Astrocyte (in vitro differentiated cells and primary cell): ENCODE results near the gene P3H2. TPM values are rescaled to one million over a fixed set of nuclear protein-coding genes. Genes with fewer than 3 reads are reported as not detected.

ENCODE experiments used
- DNase-seq: peaks from one replicate; pipeline ENCODE4 v3.0.0-alpha.2; 2010; ENCODE audit warnings: low read depth
- FAIRE-seq: peaks from 2 replicates; lab custom pipeline; 2011; peaks lifted over from hg19 to GRCh38; lab: Jason Lieb, UNC
- H2AFZ ChIP-seq: 2 replicates; pipeline ENCODE4 v1.6.0; 2012; ENCODE audit warnings: low read depth, low read length, inconsistent platforms
- H3K27ac ChIP-seq: 2 replicates; pipeline ENCODE4 v1.5.1; 2011; ENCODE audit warnings: low read depth, low read length, inconsistent platforms
- H3K27me3 ChIP-seq: 2 replicates; pipeline ENCODE4 v1.6.0; 2011; ENCODE audit warnings: low read length, inconsistent platforms; ENCODE audit not compliant: insufficient read depth
- H3K36me3 ChIP-seq: 2 replicates; pipeline ENCODE4 v1.5.1; 2011; ENCODE audit warnings: low read length, inconsistent platforms; ENCODE audit not compliant: insufficient read depth
- H3K4me1 ChIP-seq: 2 replicates; pipeline ENCODE4 v1.5.1; 2011; ENCODE audit warnings: low read length, inconsistent platforms; ENCODE audit not compliant: insufficient read depth
- H3K4me2 ChIP-seq: 2 replicates; pipeline ENCODE4 v1.6.0; 2012; ENCODE audit warnings: low read length, inconsistent platforms
- H3K4me3 ChIP-seq: 2 replicates; pipeline ENCODE4 v1.5.1; 2011; ENCODE audit warnings: low read depth, mild to moderate bottlenecking, low read length, inconsistent platforms; ENCODE audit not compliant: insufficient read depth
- H3K79me2 ChIP-seq: 2 replicates; pipeline ENCODE4 v1.6.0; 2012; ENCODE audit warnings: mild to moderate bottlenecking, low read length, inconsistent platforms; ENCODE audit not compliant: insufficient read depth
- H3K9ac ChIP-seq: 2 replicates; pipeline ENCODE4 v1.6.0; 2012; ENCODE audit warnings: mild to moderate bottlenecking, low read length, inconsistent platforms
- H3K9me3 ChIP-seq: 2 replicates; pipeline ENCODE4 v1.5.1; 2012; ENCODE audit warnings: low read depth, mild to moderate bottlenecking, low read length, inconsistent platforms; ENCODE audit not compliant: insufficient read depth
- H4K20me1 ChIP-seq: 2 replicates; pipeline ENCODE4 v1.6.0; 2012; ENCODE audit warnings: low read length, inconsistent platforms; ENCODE audit not compliant: insufficient read depth
- H3K27ac Mint-ChIP-seq: one replicate; pipeline ENCODE4 v1.8.0; 2021; ENCODE audit warnings: mild to moderate bottlenecking, mixed read lengths; ENCODE audit not compliant: unreplicated experiment
- H3K27me3 Mint-ChIP-seq: one replicate; pipeline ENCODE4 v1.8.0; 2021; ENCODE audit warnings: low read depth, mixed read lengths; ENCODE audit not compliant: unreplicated experiment
- H3K36me3 Mint-ChIP-seq: one replicate; pipeline ENCODE4 v1.8.0; 2021; ENCODE audit warnings: low read depth, mixed read lengths; ENCODE audit not compliant: unreplicated experiment
- H3K4me1 Mint-ChIP-seq: one replicate; pipeline ENCODE4 v1.8.0; 2021; ENCODE audit warnings: low read depth, mixed read lengths; ENCODE audit not compliant: unreplicated experiment
- H3K4me3 Mint-ChIP-seq: one replicate; pipeline ENCODE4 v1.8.0; 2021; ENCODE audit warnings: mild to moderate bottlenecking, moderate library complexity, mixed read lengths; ENCODE audit not compliant: unreplicated experiment
- H3K9me3 Mint-ChIP-seq: one replicate; pipeline ENCODE4 v1.8.0; 2021; ENCODE audit warnings: mild to moderate bottlenecking, mixed read lengths; ENCODE audit not compliant: unreplicated experiment
- EZH2 ChIP-seq: IDR thresholded peaks from 2 replicates; pipeline ENCODE4 v1.6.1; 2012; ENCODE audit warnings: mild to moderate bottlenecking, low read length, inconsistent platforms; ENCODE audit not compliant: insufficient read depth
- total RNA-seq: library from RNA; stranded (reverse); gene quantifications from 2 replicates; pipeline ENCODE4 v1.2.1, GENCODE V29; 2021
- TF ChIP-seq, protein P1 (sequence below): IDR thresholded peaks from 2 replicates; pipeline ENCODE4 v1.5.1; 2011; ENCODE audit warnings: low read depth, mild to moderate bottlenecking, inconsistent platforms, low read length, moderate library complexity; ENCODE audit not compliant: insufficient read depth

P3H2 gene
- total RNA-seq, 1 donor from 2014 or later = 57.7 TPM

DNA sequence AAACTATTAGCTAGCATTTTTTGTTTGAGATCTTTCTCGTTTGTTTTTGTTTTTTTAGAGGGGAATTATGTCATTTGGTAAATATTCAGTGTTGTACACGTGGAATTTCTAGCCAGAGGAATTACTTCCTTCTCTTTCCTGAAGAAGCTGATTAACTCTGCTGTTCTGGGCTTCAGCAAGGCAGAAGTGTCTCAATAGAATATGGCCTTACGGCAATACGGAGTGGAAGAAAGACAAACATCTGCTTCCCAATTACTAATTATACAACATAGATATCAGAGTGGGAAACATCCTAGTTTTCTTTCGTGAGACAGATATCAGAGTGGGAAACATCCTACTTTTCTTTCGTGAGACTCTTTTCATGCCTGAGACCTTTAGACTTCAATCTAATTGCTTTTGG lies 11.9 kb downstream of the P3H2 start:
- no peak overlapping the region for H2AFZ ChIP-seq
- H4K20me1 ChIP-seq = no peaks in the 10 kb centered on the region
- peak overlapping the region; percentile 3 for H3K4me2 ChIP-seq
- Mint-ChIP-seq H3K36me3 (peaks cover 5% of the 10 kb centered on the region), H3K4me3 (no peak overlapping the region), H3K27ac (peak overlapping the region; percentile 76), H3K27me3 (no peaks in the 10 kb centered on the region), H3K9me3 (no peaks in the 10 kb centered on the region), H3K4me1 (peaks cover 13% of the 10 kb centered on the region)
- no peaks in the 10 kb centered on the region for H3K27me3 ChIP-seq
- FAIRE-seq (no peak), DNase-seq (no peak)
- H3K27ac ChIP-seq = no peak overlapping the region
- H3K4me3 ChIP-seq = no peak overlapping the region
- H3K9ac ChIP-seq = no peak overlapping the region
- no peaks in the 10 kb centered on the region for H3K36me3 ChIP-seq
- no peak for TF ChIP-seq EZH2
- TF ChIP-seq, protein P1, sequence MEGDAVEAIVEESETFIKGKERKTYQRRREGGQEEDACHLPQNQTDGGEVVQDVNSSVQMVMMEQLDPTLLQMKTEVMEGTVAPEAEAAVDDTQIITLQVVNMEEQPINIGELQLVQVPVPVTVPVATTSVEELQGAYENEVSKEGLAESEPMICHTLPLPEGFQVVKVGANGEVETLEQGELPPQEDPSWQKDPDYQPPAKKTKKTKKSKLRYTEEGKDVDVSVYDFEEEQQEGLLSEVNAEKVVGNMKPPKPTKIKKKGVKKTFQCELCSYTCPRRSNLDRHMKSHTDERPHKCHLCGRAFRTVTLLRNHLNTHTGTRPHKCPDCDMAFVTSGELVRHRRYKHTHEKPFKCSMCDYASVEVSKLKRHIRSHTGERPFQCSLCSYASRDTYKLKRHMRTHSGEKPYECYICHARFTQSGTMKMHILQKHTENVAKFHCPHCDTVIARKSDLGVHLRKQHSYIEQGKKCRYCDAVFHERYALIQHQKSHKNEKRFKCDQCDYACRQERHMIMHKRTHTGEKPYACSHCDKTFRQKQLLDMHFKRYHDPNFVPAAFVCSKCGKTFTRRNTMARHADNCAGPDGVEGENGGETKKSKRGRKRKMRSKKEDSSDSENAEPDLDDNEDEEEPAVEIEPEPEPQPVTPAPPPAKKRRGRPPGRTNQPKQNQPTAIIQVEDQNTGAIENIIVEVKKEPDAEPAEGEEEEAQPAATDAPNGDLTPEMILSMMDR = no peak
- H3K9me3 ChIP-seq = no peaks in the 10 kb centered on the region
- peaks cover 5% of the 10 kb centered on the region for H3K4me1 ChIP-seq
- no peaks in the 10 kb centered on the region for H3K79me2 ChIP-seq

- Histone ChIP-seq H3K27ac (no peak overlapping the region), H3K36me3 (no peaks in the 10 kb centered on the region), H3K4me1 (peaks cover 18% of the 10 kb centered on the region), H3K4me3 (no peak overlapping the region), H3K27me3 (no peaks in the 10 kb centered on the region), H4K20me1 (no peaks in the 10 kb centered on the region), H3K79me2 (peaks cover 3% of the 10 kb centered on the region), H2AFZ (no peak overlapping the region), H3K9me3 (no peaks in the 10 kb centered on the region), H3K4me2 (no peak overlapping the region), H3K9ac (no peak overlapping the region)
- Mint-ChIP-seq H3K27me3 (no peaks in the 10 kb centered on the region), H3K4me3 (peak overlapping the region; percentile 25), H3K27ac (no peak overlapping the region), H3K36me3 (peaks cover 2% of the 10 kb centered on the region), H3K9me3 (no peaks in the 10 kb centered on the region), H3K4me1 (peaks cover 32% of the 10 kb centered on the region)
- FAIRE-seq = no peak
- DNase-seq = no peak
- TF ChIP-seq, protein P1 = no peak
- TF ChIP-seq EZH2 = no peak
These were observed 14.8 kb downstream of the P3H2 start for GRCh38 chr3:190105876-190106275.

DNA sequence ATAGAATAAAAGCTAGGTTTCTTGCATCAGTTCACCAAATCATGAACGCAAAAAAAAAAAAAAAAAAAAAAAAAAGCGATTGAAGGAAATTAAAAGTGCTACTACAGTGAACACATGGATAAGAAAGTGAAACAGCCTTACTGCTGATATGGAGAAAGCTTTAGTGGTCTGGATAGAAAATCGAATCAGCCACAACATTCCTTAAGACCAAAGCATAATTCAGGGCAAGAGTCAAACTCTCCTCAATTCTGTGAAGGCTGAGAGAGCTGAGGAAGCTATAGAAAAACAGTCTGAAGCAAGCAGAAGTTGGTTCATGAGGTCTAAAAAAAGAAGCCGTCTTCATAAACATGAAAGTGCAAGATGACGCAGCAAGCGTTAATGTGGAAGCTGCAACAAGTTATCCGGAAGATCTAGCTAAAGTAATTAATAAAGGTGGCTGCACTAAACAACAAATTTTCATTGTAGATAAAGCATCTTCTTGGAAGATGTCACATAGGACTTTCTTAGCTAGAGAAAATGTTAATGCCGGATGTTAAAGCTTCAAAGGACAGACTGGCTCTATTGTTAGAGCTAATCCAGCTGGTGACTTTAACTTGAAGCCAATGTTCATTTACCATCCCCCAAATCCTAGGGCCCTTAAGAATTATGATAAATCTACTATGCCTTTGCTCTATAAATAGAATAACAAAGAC lies 19.2 kb downstream of the P3H2 start:
- H3K4me1 Mint-ChIP-seq = peaks cover 42% of the 10 kb centered on the region
- H3K36me3 ChIP-seq = no peaks in the 10 kb centered on the region
- FAIRE-seq = peak; percentile 88
- H3K4me3 Mint-ChIP-seq = peak overlapping the region; percentile 66
- H3K9ac ChIP-seq = peak overlapping the region; percentile 55
- peak overlapping the region; percentile 85 for H3K27ac Mint-ChIP-seq
- H3K27me3 ChIP-seq = no peaks in the 10 kb centered on the region
- peaks cover 2% of the 10 kb centered on the region for H3K36me3 Mint-ChIP-seq
- H3K79me2 ChIP-seq = peaks cover 3% of the 10 kb centered on the region
- TF ChIP-seq EZH2 = no peak
- TF ChIP-seq, protein P1 = no peak
- peaks cover 22% of the 10 kb centered on the region for H3K4me1 ChIP-seq
- H2AFZ ChIP-seq = no peak overlapping the region
- H3K4me3 ChIP-seq = peak overlapping the region; percentile 2
- DNase-seq = peak; percentile 87
- peaks cover 1% of the 10 kb centered on the region for H3K9me3 Mint-ChIP-seq
- peak overlapping the region; percentile 73 for H3K4me2 ChIP-seq
- H3K27ac ChIP-seq = peak overlapping the region; percentile 48
- no peaks in the 10 kb centered on the region for H3K27me3 Mint-ChIP-seq
- no peaks in the 10 kb centered on the region for H4K20me1 ChIP-seq
- no peaks in the 10 kb centered on the region for H3K9me3 ChIP-seq
